ENCODE measurements around the gene LARGE1.

Gene LARGE1

DNA sequence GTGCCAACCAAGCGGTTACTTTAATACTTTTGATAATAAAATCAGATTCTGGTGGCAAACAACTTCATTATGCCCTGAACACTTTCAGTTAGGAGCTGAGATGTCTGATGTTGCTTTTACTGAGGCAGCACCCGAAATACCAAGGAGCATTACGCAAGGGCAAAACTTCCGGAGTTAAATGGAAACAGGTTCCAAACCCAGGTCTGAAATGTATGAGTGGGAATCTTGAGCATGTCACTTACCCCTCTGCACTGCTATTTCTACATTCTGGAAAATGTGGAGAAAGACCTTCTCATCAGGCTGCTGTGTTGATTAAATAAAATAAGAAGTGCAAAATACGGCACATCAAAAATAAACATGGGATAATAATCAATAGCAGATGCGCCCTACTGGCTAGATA is 315.1 kb downstream of the LARGE1 start:
- Histone ChIP-seq H3K4me3 (ENCODE audit: low read length) (no peak overlapping the region), H3K9ac (ENCODE audit: low read depth, low read length) (no peak overlapping the region), H3K4me2 (ENCODE audit: low read length) (no peak overlapping the region), H3K4me1 (ENCODE audit: control insufficient read depth, insufficient read depth, low read length) (no peaks in the 10 kb centered on the region), H3K36me3 (ENCODE audit: insufficient read depth, low read length) (no peaks in the 10 kb centered on the region), H3K27me3 (ENCODE audit: control insufficient read depth, insufficient read depth, low read length) (no peaks in the 10 kb centered on the region), H3K9me3 (replicated peaks; ENCODE audit: low read length) (no peaks in the 10 kb centered on the region)

DNA sequence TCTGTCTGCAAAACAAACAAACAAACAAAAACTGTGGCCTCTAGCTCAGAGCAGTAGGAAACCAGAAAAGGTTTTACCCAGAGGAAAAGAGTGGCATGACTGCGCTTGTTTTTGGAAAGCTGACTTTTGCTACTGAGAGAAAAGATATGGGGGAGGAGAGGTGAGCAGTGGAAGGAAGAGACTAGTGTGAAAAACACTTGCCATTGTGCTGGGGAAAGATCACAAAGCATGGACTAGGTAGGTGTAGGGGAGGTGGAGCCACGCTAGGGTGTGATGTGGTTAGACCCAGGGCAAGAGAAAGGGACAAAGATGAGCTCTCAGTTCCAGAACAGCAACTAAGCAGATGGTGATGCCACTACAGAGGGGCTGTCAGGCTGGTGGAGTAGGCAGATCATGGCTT is 319.2 kb downstream of the LARGE1 start:
- H3K4me1 ChIP-seq (ENCODE audit: control insufficient read depth, insufficient read depth, low read length) = no peaks in the 10 kb centered on the region
- H3K27me3 ChIP-seq (ENCODE audit: control insufficient read depth, insufficient read depth, low read length) = no peaks in the 10 kb centered on the region
- H3K36me3 ChIP-seq (ENCODE audit: insufficient read depth, low read length) = no peaks in the 10 kb centered on the region
- no peak overlapping the region for H3K9ac ChIP-seq (ENCODE audit: low read depth, low read length)
- no peaks in the 10 kb centered on the region for H3K9me3 ChIP-seq (replicated peaks; ENCODE audit: low read length)
- no peak overlapping the region for H3K4me3 ChIP-seq (ENCODE audit: low read length)
- H3K4me2 ChIP-seq (ENCODE audit: low read length) = no peak overlapping the region

DNA sequence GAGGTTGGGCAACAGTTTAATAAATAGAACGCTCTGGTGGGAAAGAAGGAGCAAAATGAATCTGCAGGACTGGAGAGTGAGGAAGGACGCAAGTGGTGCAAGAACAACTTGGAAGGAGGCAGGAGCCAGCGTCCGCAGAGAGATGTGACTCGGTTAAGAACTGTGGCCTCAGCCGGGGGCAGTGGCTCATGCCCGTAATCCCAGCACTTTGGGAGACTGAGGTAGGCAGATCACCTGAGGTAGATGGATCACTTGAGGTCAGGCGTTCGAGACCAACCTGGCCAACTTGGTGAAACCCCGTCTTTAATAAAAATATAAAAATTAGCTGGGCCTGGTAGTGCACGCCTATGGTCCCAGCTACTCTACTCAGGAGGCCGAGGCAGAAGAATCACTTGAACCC is 319.7 kb downstream of the LARGE1 start:
- H3K9me3 ChIP-seq (replicated peaks; ENCODE audit: low read length) = no peaks in the 10 kb centered on the region

DNA sequence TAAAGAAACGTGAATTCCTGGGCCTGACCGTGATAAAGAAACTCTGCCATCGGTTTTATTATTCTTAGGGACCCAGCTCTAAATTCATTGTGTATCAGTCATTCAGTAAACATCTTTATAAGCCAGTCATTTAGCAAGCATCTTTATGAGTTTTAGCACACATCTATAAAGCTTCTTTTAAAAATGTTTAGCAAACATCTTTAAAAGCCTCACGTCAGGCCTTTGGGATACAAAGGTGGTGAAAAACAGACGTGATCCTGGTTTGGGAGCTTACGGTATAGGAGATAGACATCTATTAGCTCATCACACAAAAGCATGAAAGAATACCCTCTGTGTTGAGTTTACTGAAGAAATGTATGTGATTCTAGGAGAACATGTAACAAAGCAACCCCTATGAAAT is 320.2 kb downstream of the LARGE1 start:
- Histone ChIP-seq H3K9ac (ENCODE audit: low read depth, low read length) (no peak overlapping the region), H3K4me2 (ENCODE audit: low read length) (no peak overlapping the region), H3K4me3 (ENCODE audit: low read length) (no peak overlapping the region), H3K4me1 (ENCODE audit: control insufficient read depth, insufficient read depth, low read length) (no peaks in the 10 kb centered on the region), H3K36me3 (ENCODE audit: insufficient read depth, low read length) (no peaks in the 10 kb centered on the region), H3K9me3 (replicated peaks; ENCODE audit: low read length) (no peaks in the 10 kb centered on the region), H3K27me3 (ENCODE audit: control insufficient read depth, insufficient read depth, low read length) (no peaks in the 10 kb centered on the region)

More for the DNA sequence above, 319.7 kb downstream of the LARGE1 start:
- no peak overlapping the region for H3K9ac ChIP-seq (ENCODE audit: low read depth, low read length)
- H3K4me2 ChIP-seq (ENCODE audit: low read length) = no peak overlapping the region
- no peaks in the 10 kb centered on the region for H3K27me3 ChIP-seq (ENCODE audit: control insufficient read depth, insufficient read depth, low read length)
- H3K4me1 ChIP-seq (ENCODE audit: control insufficient read depth, insufficient read depth, low read length) = no peaks in the 10 kb centered on the region
- H3K4me3 ChIP-seq (ENCODE audit: low read length) = no peak overlapping the region
- no peaks in the 10 kb centered on the region for H3K36me3 ChIP-seq (ENCODE audit: insufficient read depth, low read length)

DNA sequence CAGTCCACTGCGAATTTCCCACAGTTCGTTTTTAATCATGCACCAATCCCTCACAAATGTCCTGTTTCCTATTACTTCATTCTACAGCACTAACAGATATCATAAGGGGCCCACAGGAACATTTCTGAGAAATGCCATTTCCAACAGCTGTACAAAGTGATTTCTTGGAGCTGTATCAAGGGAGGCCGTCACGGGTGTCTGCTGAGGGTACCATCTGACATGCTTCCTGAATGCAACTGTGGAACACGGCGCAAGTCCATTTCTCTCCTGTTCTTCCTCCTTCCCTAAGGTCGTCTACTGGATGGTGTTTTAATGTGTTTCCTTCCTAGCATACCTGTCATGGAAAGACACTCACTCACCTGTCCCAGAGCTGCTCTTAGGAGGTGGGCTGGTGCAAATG is 320.7 kb downstream of the LARGE1 start:
- Histone ChIP-seq H3K36me3 (ENCODE audit: insufficient read depth, low read length) (no peaks in the 10 kb centered on the region), H3K9ac (ENCODE audit: low read depth, low read length) (no peak overlapping the region), H3K9me3 (replicated peaks; ENCODE audit: low read length) (no peaks in the 10 kb centered on the region)

DNA sequence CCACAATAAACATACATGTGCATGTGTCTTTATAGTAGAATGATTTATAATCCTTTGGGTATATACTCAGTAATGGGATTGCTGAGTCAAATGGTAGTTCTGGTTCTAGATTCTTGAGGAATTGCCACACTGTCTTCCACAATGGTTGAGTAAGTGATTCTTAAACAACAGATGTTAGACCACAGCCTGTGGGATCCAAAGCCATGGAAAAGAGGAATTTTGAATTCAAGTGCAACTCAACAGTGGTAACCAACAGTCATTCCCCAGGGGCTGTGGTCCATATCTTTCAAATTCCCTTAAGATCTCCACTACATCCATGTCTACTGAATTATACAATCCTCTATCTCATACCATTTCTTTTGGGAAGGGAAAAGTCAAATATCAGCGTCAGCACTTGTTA is 321.5 kb downstream of the LARGE1 start:
- Histone ChIP-seq H3K4me2 (ENCODE audit: low read length) (no peak overlapping the region), H3K4me3 (ENCODE audit: low read length) (no peak overlapping the region), H3K9ac (ENCODE audit: low read depth, low read length) (no peak overlapping the region), H3K27me3 (ENCODE audit: control insufficient read depth, insufficient read depth, low read length) (no peaks in the 10 kb centered on the region), H3K4me1 (ENCODE audit: control insufficient read depth, insufficient read depth, low read length) (no peaks in the 10 kb centered on the region), H3K9me3 (replicated peaks; ENCODE audit: low read length) (no peaks in the 10 kb centered on the region), H3K36me3 (ENCODE audit: insufficient read depth, low read length) (no peaks in the 10 kb centered on the region)

More for the DNA sequence above, 320.7 kb downstream of the LARGE1 start:
- Histone ChIP-seq H3K4me3 (ENCODE audit: low read length) (no peak overlapping the region), H3K4me2 (ENCODE audit: low read length) (no peak overlapping the region), H3K27me3 (ENCODE audit: control insufficient read depth, insufficient read depth, low read length) (no peaks in the 10 kb centered on the region), H3K4me1 (ENCODE audit: control insufficient read depth, insufficient read depth, low read length) (no peaks in the 10 kb centered on the region)

DNA sequence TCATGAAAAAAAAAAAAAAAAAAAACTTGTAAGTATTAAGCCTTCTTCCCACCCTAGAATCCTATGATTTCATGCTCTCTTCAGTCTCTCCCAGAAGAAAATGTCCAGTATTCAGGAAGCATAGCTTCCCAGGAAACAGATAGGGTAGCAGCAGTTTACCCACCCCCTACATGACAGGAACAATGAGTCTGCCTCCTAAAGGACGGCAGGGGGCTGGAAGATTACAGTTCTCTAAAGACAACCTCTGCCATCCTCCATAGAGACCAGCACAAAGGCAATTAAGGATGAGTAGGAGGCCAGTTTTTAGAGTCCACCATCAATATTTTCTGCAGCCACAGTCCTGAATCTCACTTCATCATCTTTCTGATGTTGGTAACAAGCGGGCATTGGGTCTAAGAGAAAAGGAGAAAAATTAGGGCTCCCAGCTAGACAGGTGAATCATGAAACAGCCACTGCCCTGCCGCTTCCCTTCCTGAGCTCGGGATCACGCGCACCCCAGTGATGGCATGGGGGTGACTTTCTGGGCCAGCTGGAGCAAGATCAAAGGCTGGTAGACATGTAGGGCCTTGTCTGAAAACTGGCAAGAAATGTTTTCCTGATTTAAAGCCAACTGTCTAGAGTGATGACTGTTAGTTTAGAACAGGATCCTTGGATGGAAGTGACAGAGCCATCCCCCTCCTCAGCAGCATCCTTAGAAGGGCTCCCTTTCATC is 322.8 kb downstream of the LARGE1 start:
- Histone ChIP-seq H3K4me1 (ENCODE audit: control insufficient read depth, insufficient read depth, low read length) (no peaks in the 10 kb centered on the region), H3K9me3 (replicated peaks; ENCODE audit: low read length) (no peaks in the 10 kb centered on the region)

DNA sequence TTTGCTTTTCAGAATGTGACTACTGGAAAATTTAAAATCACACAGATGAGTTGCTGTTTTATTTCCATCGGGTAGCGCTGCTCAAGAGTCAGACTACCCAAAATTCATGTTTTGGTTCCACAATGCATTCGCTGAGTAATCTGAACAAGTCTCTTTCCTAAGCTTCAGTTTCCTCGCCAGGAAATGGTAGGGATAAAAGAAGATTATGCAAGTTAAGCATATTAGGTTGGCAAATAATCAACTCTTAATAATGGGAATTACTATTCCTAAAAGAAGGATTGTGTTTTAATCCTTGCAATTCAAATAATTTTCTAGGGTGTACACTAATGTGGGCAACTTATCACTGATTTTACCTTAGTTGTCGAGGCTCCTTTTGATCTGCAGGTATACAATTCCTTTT is 326.5 kb downstream of the LARGE1 start:
- Histone ChIP-seq H3K4me1 (ENCODE audit: control insufficient read depth, insufficient read depth, low read length) (no peaks in the 10 kb centered on the region), H3K9ac (ENCODE audit: low read depth, low read length) (no peak overlapping the region), H3K4me2 (ENCODE audit: low read length) (no peak overlapping the region), H3K9me3 (replicated peaks; ENCODE audit: low read length) (no peaks in the 10 kb centered on the region), H3K4me3 (ENCODE audit: low read length) (no peak overlapping the region), H3K27me3 (ENCODE audit: control insufficient read depth, insufficient read depth, low read length) (no peaks in the 10 kb centered on the region), H3K36me3 (ENCODE audit: insufficient read depth, low read length) (no peaks in the 10 kb centered on the region)

More for the DNA sequence above, 322.8 kb downstream of the LARGE1 start:
- Histone ChIP-seq H3K36me3 (ENCODE audit: insufficient read depth, low read length) (no peaks in the 10 kb centered on the region), H3K4me2 (ENCODE audit: low read length) (no peak overlapping the region), H3K4me3 (ENCODE audit: low read length) (no peak overlapping the region), H3K27me3 (ENCODE audit: control insufficient read depth, insufficient read depth, low read length) (no peaks in the 10 kb centered on the region), H3K9ac (ENCODE audit: low read depth, low read length) (no peak overlapping the region)

DNA sequence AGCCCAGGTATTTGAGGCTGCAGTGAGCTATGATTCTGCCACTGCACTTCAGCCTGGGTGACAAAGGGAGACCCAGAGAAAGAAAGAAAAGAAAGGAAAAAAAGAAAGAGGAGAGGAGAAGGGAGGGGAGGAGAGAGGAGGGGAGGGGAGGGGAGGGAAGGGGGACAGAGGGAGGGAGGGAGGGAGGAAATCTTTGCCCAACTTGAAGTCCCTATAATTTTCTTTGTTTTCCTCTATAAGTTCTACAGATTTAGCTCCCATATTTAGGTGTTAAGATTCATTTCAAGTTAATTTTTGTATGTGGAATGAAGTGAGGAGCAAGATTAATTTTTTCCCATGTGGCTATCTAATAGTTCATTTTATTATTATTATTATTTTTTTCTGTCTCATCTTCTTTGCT is 328.3 kb downstream of the LARGE1 start:
- H3K9me3 ChIP-seq (replicated peaks; ENCODE audit: low read length) = no peaks in the 10 kb centered on the region
- no peaks in the 10 kb centered on the region for H3K4me1 ChIP-seq (ENCODE audit: control insufficient read depth, insufficient read depth, low read length)
- H3K36me3 ChIP-seq (ENCODE audit: insufficient read depth, low read length) = no peaks in the 10 kb centered on the region
- no peaks in the 10 kb centered on the region for H3K27me3 ChIP-seq (ENCODE audit: control insufficient read depth, insufficient read depth, low read length)
- no peak overlapping the region for H3K4me2 ChIP-seq (ENCODE audit: low read length)
- H3K9ac ChIP-seq (ENCODE audit: low read depth, low read length) = no peak overlapping the region
- no peak overlapping the region for H3K4me3 ChIP-seq (ENCODE audit: low read length)

DNA sequence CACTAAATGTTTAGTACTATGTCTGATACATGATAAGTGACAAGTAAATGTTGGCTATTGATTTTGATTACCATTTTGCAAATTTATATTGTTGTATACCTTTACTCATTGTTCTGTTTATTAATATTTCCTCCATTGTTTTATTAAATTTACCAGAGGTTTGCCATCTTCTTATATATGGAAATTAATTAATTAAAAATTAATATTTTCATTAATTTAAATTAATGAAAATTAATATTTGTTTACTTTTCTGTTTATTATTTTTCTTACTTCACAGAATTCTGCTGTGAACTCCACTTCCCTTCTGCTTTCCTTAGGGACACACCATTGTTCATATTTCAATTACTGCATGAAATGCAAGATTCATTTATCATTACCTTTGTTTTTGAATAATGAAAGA is 331.0 kb downstream of the LARGE1 start:
- Histone ChIP-seq H3K36me3 (ENCODE audit: insufficient read depth, low read length) (no peaks in the 10 kb centered on the region), H3K27me3 (ENCODE audit: control insufficient read depth, insufficient read depth, low read length) (no peaks in the 10 kb centered on the region), H3K9me3 (replicated peaks; ENCODE audit: low read length) (no peaks in the 10 kb centered on the region), H3K4me1 (ENCODE audit: control insufficient read depth, insufficient read depth, low read length) (no peaks in the 10 kb centered on the region), H3K4me2 (ENCODE audit: low read length) (no peak overlapping the region), H3K9ac (ENCODE audit: low read depth, low read length) (no peak overlapping the region), H3K4me3 (ENCODE audit: low read length) (no peak overlapping the region)

DNA sequence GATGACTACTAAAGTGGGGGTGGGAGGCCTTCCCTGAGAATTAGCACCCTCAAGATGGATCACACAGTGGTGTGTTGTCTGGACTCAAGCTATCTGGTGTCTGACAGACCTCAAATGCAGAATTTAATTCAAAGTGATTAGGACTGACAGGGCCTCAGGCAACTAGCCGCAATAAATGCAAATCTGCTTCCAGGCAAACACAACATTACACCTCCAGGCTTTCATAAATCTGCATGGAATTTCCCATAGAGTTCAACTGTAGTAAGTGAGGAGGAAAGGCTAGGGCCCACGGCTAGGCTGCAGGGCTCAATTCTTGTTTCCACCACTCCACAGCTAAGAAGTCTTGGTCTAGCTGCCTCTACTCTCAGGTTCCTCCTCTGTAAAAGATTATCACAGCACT is 331.4 kb downstream of the LARGE1 start:
- Histone ChIP-seq H3K4me1 (ENCODE audit: control insufficient read depth, insufficient read depth, low read length) (no peaks in the 10 kb centered on the region), H3K4me3 (ENCODE audit: low read length) (no peak overlapping the region), H3K9ac (ENCODE audit: low read depth, low read length) (no peak overlapping the region), H3K27me3 (ENCODE audit: control insufficient read depth, insufficient read depth, low read length) (no peaks in the 10 kb centered on the region), H3K9me3 (replicated peaks; ENCODE audit: low read length) (no peaks in the 10 kb centered on the region), H3K36me3 (ENCODE audit: insufficient read depth, low read length) (no peaks in the 10 kb centered on the region), H3K4me2 (ENCODE audit: low read length) (no peak overlapping the region)

DNA sequence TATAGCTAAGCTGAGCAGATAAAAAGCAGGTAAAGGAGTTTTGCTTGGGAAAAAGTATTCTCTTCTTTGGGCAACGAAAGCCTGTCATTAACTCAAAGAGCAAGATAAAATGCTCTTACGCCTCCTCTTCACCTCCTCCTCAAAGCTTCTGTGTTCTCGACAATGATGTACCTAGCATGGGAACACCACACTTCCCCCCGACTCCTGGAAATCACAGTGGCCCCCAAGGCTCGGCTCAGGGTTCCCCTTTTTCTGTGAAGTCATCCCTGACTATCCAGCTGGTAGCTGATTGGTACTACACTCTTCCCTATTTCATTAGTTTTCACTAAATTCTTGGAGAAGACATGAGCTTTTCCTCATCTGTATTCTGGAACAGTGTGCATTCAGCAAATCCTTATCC is 336.1 kb downstream of the LARGE1 start:
- Histone ChIP-seq H3K9me3 (replicated peaks; ENCODE audit: low read length) (no peaks in the 10 kb centered on the region), H3K4me1 (ENCODE audit: control insufficient read depth, insufficient read depth, low read length) (no peaks in the 10 kb centered on the region), H3K4me2 (ENCODE audit: low read length) (no peak overlapping the region), H3K27me3 (ENCODE audit: control insufficient read depth, insufficient read depth, low read length) (no peaks in the 10 kb centered on the region), H3K9ac (ENCODE audit: low read depth, low read length) (no peak overlapping the region), H3K4me3 (ENCODE audit: low read length) (no peak overlapping the region), H3K36me3 (ENCODE audit: insufficient read depth, low read length) (no peaks in the 10 kb centered on the region)
